Measurements from ENCODE around the gene CTTN.

The CTTN gene

DNA sequence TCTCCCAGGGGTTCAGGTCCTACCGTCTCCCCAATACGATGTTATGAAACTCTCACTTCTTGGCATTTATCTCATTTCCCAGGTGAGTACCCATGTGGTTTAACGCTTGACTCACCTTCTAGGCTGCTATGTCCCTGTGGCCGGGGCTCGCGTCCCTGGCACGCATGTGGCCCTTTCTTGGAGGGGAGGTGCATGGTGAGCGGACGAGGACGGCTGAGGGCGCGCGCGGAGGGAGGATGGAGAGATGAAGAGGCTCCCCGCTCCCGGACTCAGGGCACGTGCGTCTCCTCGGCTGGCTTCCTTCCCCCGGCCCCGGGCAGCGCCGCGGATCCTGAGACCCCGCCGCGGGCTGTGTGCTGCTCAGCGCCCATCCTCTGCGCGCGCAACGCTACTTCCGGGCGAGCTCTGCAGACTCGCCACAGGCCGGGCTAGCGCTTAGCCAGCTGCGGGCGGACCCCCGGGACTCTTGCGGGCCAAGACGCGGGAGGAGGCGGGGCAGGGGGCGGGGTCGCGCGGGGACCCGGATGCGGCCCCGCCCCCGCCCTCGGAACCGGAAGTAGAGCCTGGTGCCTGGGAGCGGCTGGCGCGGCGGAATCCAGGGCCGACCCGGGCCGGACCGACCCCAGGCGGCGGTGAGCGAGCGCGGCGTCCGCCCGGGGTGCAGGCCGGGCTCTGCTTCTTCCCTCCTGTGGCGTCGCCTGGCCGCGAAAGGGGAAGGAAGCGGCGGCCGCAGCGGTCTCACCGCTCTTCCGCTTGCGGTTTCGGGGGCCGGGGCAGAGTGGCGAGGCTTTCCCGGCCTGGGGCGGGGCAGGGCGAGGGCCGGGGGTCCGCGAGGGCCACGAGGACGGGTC, at the start of gene CTTN:
CTTN (plus strand) TSS at position 547 of the 851 bp plus-strand sequence. CDS start 8,769 bp downstream, outside the sequence.
- DNase-seq (ENCODE audit: low read depth in 2 of 2) = peak; percentile 16 to 23

DNA sequence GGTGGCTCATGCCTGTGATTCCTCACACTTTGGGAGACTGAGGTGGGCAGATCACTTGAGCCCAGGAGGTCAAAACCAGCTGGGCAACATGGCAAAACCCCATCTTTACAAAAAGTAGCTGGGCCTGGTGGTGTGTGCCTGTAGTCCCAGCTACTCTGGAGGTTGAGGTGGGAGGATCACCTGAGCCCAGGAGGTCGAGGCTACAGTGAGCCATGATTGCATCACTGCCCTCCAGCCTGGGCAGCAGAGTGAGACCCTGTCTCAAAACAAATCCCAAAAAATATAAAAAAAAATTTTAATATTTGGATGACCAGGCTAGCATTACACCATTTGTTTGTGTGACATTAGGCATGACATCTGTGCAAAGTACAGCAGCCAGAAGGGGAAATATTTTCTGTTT, 49.7 kb upstream of the CTTN start:
- no peak for DNase-seq (ENCODE audit: low read depth in 2 of 2)

- DNase-seq (ENCODE audit: low read depth in 2 of 2) = no peak
These were observed 46.7 kb upstream of the CTTN start for GRCh38 chr11:70351646-70352045.

GRCh38 chr11:70352100-70352499, 46.2 kb upstream of the CTTN start:
- DNase-seq (ENCODE audit: low read depth in 2 of 2) = no peak

GRCh38 chr11:70352601-70353000, 45.7 kb upstream of the CTTN start:
- DNase-seq (ENCODE audit: low read depth in 2 of 2) = no peak

- DNase-seq (ENCODE audit: low read depth in 2 of 2) = no peak
These were observed 45.0 kb upstream of the CTTN start for GRCh38 chr11:70353329-70353728.

DNA sequence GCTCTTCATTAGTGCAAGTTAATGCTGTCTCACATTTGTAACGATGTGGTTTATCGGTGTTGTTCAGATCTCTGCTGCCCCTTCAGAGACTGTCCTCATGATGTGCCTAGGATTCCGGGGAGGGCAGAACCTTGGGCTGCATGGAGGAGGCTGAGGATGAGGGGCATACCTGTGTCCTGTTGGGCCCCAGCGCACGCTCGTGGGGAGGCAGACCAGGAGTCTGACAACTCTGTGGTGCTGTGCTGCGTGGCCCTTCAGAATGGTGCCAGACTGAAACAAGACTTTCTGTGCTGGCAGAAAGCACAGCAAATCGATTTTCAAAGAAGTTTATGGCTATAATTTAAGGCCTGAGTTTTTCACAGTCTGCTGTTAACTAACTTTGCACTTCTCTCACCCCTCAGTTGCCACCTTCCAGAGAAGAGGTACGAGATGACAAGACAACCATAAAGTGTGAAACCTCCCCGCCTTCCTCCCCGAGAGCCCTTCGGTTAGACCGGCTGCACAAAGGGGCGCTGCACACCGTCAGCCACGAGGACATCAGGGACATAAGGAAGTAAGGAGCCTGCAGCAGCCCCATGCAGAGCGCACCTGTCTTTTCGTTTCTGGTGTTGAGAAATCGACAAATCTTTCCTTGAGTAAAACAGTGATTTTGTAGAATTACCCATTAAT, 44.3 kb upstream of the CTTN start:
- DNase-seq (ENCODE audit: low read depth in 2 of 2) = no peak

DNA sequence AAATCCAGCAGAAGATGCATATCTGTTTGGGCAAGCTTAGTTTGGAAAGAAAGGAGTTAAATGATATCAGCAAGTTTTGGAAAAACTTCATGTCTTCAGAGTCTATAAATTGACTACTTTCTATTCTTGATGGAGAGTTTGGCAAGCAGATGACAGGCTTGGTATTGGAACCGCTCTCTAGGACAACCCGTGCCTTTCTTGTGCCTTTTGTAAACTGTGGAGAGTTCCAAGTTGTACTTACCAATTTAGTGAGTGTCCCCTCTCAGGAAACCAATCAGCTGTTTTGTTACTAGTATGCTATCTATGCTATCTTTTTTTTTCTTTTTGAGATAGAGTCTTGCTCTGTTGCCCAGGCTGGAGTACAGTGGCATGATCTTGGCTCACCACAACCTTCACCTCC, 43.7 kb upstream of the CTTN start:
- DNase-seq (ENCODE audit: low read depth in 2 of 2) = no peak

- DNase-seq (ENCODE audit: low read depth in 2 of 2) = no peak
These were observed 39.6 kb upstream of the CTTN start for GRCh38 chr11:70358753-70359152.

GRCh38 chr11:70359451-70360205, 38.7 kb upstream of the CTTN start:
- DNase-seq (ENCODE audit: low read depth in 2 of 2) = no peak

GRCh38 chr11:70360211-70360610, 38.1 kb upstream of the CTTN start:
- no peak for DNase-seq (ENCODE audit: low read depth in 2 of 2)

DNA sequence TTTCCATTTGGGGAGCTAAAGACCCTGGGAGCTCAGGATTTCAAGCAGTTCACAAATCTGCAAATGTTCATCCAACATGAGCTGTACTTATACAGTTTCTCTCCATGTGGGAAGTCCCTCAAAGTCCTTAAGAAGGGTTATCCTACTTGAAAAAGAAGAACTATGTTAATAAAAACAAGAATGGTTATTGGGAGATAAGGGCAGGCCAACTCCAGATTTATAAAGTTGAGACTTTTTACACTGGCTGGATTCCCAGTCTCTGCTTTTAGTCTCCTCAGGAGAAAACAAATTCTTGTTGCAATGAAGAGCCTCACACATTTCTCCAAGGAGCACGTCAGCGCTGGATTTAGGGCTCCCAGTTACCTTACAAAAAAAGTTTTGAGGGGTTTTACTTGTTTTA, 34.2 kb upstream of the CTTN start:
- no peak for DNase-seq (ENCODE audit: low read depth in 2 of 2)

- peak; percentile 52 to 61 for DNase-seq (ENCODE audit: low read depth in 2 of 2)
These were observed 33.4 kb upstream of the CTTN start for GRCh38 chr11:70364745-70365543.

GRCh38 chr11:70365544-70365927, 32.8 kb upstream of the CTTN start:
- no peak for DNase-seq (ENCODE audit: low read depth in 2 of 2)

DNA sequence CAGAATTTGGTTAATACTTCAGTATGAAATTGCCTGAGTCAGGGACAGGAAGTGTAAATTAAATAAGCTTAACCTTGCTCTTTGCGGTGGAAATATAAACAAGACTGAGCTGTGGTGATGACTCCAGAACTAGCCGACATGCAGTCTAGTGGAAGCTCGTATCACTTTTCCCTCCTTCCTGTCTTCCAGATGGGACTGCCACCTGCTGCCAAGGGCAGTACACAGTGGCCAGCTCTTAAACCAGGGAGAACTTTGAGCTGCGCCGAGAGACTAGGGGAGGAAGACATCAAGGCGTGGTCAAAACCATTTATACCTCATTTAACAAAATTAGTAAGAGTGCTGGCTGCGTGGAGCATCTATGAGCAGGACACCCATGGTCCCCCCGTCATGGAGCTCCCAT, 31.3 kb upstream of the CTTN start:
- no peak for DNase-seq (ENCODE audit: low read depth in 2 of 2)

- no peak for DNase-seq (ENCODE audit: low read depth in 2 of 2)
These were observed 29.4 kb upstream of the CTTN start for GRCh38 chr11:70368961-70369360.

DNA sequence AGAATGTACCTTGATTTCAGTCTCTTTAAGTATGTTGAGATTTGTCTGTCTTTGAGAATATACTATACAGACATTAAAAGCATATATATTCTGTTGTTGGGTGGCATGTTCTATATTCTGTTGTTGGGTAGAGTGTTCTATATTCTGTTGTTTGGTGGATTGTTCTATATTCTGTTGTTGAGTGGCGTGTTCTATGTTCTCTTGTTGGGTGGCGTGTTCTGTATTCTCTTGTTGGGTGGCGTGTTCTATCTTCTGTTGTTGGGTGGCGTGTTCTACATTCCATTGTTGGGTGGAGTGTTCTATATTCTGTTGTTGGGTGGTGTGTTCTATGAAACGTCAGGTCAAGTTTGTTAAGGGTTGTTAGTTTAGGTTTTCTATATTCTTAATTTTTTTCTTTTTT, 27.1 kb upstream of the CTTN start:
- no peak for DNase-seq (ENCODE audit: low read depth in 2 of 2)

- DNase-seq (ENCODE audit: low read depth in 2 of 2) = no peak
These were observed 26.3 kb upstream of the CTTN start for GRCh38 chr11:70372076-70372475.

DNA sequence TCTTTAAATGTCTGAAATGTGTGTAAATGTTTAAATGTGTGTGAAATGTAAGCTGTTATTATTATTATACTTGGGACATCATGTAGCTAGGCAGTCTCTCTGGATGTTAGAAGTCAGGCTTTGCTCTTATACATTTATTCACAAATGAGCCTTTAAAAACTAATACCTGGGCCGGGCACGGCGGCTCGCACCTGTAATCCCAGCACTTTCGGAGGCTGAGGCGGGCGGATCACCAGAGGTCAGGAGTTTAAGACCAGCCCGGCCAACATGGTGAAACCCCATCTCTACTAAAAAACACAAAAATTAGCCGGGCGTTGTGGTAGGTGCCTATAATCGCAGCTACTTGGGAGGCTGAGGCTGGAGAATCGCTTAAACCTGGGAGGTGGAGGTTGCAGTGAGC, 21.7 kb upstream of the CTTN start:
- no peak for DNase-seq (ENCODE audit: low read depth in 2 of 2)

- DNase-seq (ENCODE audit: low read depth in 2 of 2) = no peak
These were observed 20.7 kb upstream of the CTTN start for GRCh38 chr11:70377645-70378044.

- DNase-seq (ENCODE audit: low read depth in 2 of 2) = no peak
These were observed 19.7 kb upstream of the CTTN start for GRCh38 chr11:70378506-70379134.

Data from stimulated activated CD8-positive, alpha-beta memory T cell treated with anti-CD3 and anti-CD28 coated beads, Interleukin-15, amount 100 ng/mL, for 4 hours (primary cell).